ENCODE results near the gene TIMM13. TPM values are rescaled to one million over a fixed set of nuclear protein-coding genes. Genes with fewer than 3 reads are reported as not detected.

The TIMM13 gene
- total and polyA plus RNA-seq, 2 donors (not counting 3 experiments of a cell fraction or from before 2014, with no cell fraction given) = 154 to 160 TPM

GRCh38 chr19:2387367-2388288 is 39.8 kb downstream of the TIMM13 start:
- TF ChIP-seq POLR2AphosphoS5 (IDR thresholded peaks at IDR 0.05; ENCODE audit: insufficient read depth, low read depth, low read length) (no peak), JUN (IDR thresholded peaks at IDR 0.05; ENCODE audit: borderline replicate concordance, insufficient read depth, insufficient read length, low read depth) (no peak), EZH2 (IDR thresholded peaks at IDR 0.05; ENCODE audit: borderline replicate concordance, low read depth, low read length, severe bottlenecking) (no peak), MAX (IDR thresholded peaks at IDR 0.05; ENCODE audit: insufficient read depth, insufficient read length) (no peak), FOS (IDR thresholded peaks at IDR 0.05; ENCODE audit: borderline replicate concordance, insufficient read depth, low read length) (no peak), MYC (IDR thresholded peaks at IDR 0.05; ENCODE audit: low read depth, low read length) (no peak), GATA2 (IDR thresholded peaks at IDR 0.05; ENCODE audit: insufficient read depth, insufficient read length, low read depth, low read length) (no peak), CTCF (IDR thresholded peaks at IDR 0.05; ENCODE audit: extremely low read depth in 1 of 2, insufficient read depth in 1 of 2, low read depth in 1 of 2, low read length in 2 of 2) (no peak)
- FAIRE-seq (no peak), DNase-seq (ENCODE audit: low read depth, low spot score) (no peak)
- H3K4me3 ChIP-seq (replicated peaks in 1 of 3; ENCODE audit: insufficient read depth in 1 of 3, low read depth in 1 of 3, low read length in 3 of 3) = no peak overlapping the region
- intact Hi-C loops (cut with micrococcal nuclease) = no loop called here
- H3K9me1 ChIP-seq (replicated peaks; ENCODE audit: control insufficient read depth, extremely low read depth, insufficient read depth, low read length) = no peaks in the 10 kb centered on the region
- no peaks in the 10 kb centered on the region for H3K4me1 ChIP-seq (ENCODE audit: control insufficient read depth, extremely low read depth, insufficient read depth, low read length)
- no TSS peak for BruUV-seq (replicated peaks)
- ChIA-PET POLR2A (interaction anchor here (0.6 kb wide), 1 partner anchor 255 kb away, joined by 4 read pairs; no protein-coding TSS in a partner anchor), CTCF (no interaction called here)
- H3K79me2 ChIP-seq (ENCODE audit: control insufficient read depth, insufficient read depth, low read length) = no peaks in the 10 kb centered on the region
- H4K20me1 ChIP-seq (replicated peaks; ENCODE audit: control insufficient read depth, extremely low read depth, insufficient read depth, low read length) = no peaks in the 10 kb centered on the region
- H3K4me2 ChIP-seq (ENCODE audit: insufficient read depth, low read length) = no peak overlapping the region
- no peak overlapping the region for H3K9ac ChIP-seq (replicated peaks; ENCODE audit: extremely low read depth, insufficient read depth, low read length)
- H3K27me3 ChIP-seq (ENCODE audit: control insufficient read depth in 2 of 2, insufficient read depth in 2 of 2, low read length in 2 of 2) = peaks cover 0 to 4% of the 10 kb centered on the region in 2 experiments
- dilution Hi-C loops (cut with MboI; ENCODE audit: extremely low pct_ligation_motif_present, low sequenced_read_pairs) = no loop called here
- H3K9me3 ChIP-seq (replicated peaks; ENCODE audit: control insufficient read depth, insufficient read depth, low read length) = no peaks in the 10 kb centered on the region
- no peak overlapping the region for H3K27ac ChIP-seq (ENCODE audit: insufficient read depth, low read depth, low read length)
- no peak overlapping the region for H2AFZ ChIP-seq (ENCODE audit: low read depth, low read length)
- H3K36me3 ChIP-seq (ENCODE audit: control insufficient read depth in 2 of 2, extremely low read depth in 1 of 2, insufficient read depth in 2 of 2, low read length in 2 of 2) = no peaks in the 10 kb centered on the region

All from endothelial cell of umbilical vein (primary cell).